SU-DHL-6 (cell line): ENCODE data around the gene CCDC188.

Experiments used
- H2AFZ ChIP-seq: fragments of 200-600 bp; sonication (generic); 2 replicates; pipeline ENCODE4 v1.6.1; 2014; ENCODE audit warnings: low read depth, mild to moderate bottlenecking, moderate library complexity, mixed read lengths, antibody characterized with exemption, low read length; ENCODE audit not compliant: severe bottlenecking
- H3F3A ChIP-seq: fragments of 200-600 bp; shearing (Covaris generic); 2 replicates; pipeline ENCODE4 v1.6.0; 2016; ENCODE audit warnings: antibody characterized with exemption, mild to moderate bottlenecking; ENCODE audit not compliant: insufficient read depth
- H3K27ac ChIP-seq: fragments of 200-600 bp; sonication (generic); 2 replicates; pipeline ENCODE4 v1.5.1; 2016; ENCODE audit warnings: low read depth, mild to moderate bottlenecking, low read length, moderate library complexity, mixed read lengths
- H3K27me3 ChIP-seq: fragments of 200-600 bp; sonication (generic), shearing (Covaris generic); 2 replicates; pipeline ENCODE4 v1.6.0; 2014; ENCODE audit warnings: mild to moderate bottlenecking, low read length
- H3K36me3 ChIP-seq: fragments of 200-600 bp; sonication (generic); 2 replicates; pipeline ENCODE4 v1.6.1; 2014; ENCODE audit warnings: mild to moderate bottlenecking, low read length, mixed read lengths
- H3K4me2 ChIP-seq: fragments of 300-600, 200-600 bp; shearing (Covaris generic), sonication (generic); 2 replicates; pipeline ENCODE4 v1.6.0; 2014; ENCODE audit warnings: low read length, low read depth, mild to moderate bottlenecking; ENCODE audit not compliant: poor library complexity, severe bottlenecking
- H3K4me3 ChIP-seq: fragments of 200-600 bp; sonication (generic); 2 replicates; pipeline ENCODE4 v1.5.1; 2014; ENCODE audit warnings: antibody characterized with exemption, low read length, mild to moderate bottlenecking, mixed read lengths; ENCODE audit not compliant: insufficient read depth, poor library complexity, severe bottlenecking
- H3K79me2 ChIP-seq: fragments of 200-600 bp; sonication (generic); 2 replicates; pipeline ENCODE4 v1.6.1; 2014; ENCODE audit warnings: mild to moderate bottlenecking, low read length, moderate library complexity; ENCODE audit not compliant: insufficient read depth
- H3K9ac ChIP-seq: fragments of 200-600 bp; sonication (generic); 2 replicates; pipeline ENCODE4 v1.7.0; 2014; ENCODE audit warnings: mild to moderate bottlenecking, low read length
- H3K9me2 ChIP-seq: fragments of 200-600 bp; sonication (generic); replicated peaks from 2 replicates; pipeline ENCODE4 v1.6.1; 2014; ENCODE audit warnings: low read length; ENCODE audit not compliant: insufficient read depth
- H3K9me3 ChIP-seq: fragments of 200-600 bp; sonication (generic); 2 replicates; pipeline ENCODE4 v1.6.1; 2014; ENCODE audit warnings: low read length, mixed read lengths; ENCODE audit not compliant: insufficient read depth
- H4K20me1 ChIP-seq: fragments of 200-600 bp; sonication (generic); 2 replicates; pipeline ENCODE4 v1.6.1; 2014; ENCODE audit warnings: low read depth, mild to moderate bottlenecking, antibody characterized with exemption, low read length, moderate library complexity, mixed read lengths
- EZH2phosphoT487 ChIP-seq: fragments of 200-600 bp; sonication (generic), shearing (Covaris generic); conservative IDR thresholded peaks from 2 replicates; pipeline ENCODE4 v1.6.1; 2018; ENCODE audit warnings: mild to moderate bottlenecking, antibody characterized with exemption, low read length, moderate library complexity, mixed read lengths
- TF ChIP-seq, protein P1 (sequence below): fragments of 200-600 bp; sonication (generic); IDR thresholded peaks from one replicate; pipeline ENCODE4 v1.5.1; 2017; ENCODE audit warnings: antibody characterized with exemption, mild to moderate bottlenecking, low read length, moderate library complexity; ENCODE audit not compliant: insufficient read depth, poor library complexity, severe bottlenecking

CCDC188 gene

DNA sequence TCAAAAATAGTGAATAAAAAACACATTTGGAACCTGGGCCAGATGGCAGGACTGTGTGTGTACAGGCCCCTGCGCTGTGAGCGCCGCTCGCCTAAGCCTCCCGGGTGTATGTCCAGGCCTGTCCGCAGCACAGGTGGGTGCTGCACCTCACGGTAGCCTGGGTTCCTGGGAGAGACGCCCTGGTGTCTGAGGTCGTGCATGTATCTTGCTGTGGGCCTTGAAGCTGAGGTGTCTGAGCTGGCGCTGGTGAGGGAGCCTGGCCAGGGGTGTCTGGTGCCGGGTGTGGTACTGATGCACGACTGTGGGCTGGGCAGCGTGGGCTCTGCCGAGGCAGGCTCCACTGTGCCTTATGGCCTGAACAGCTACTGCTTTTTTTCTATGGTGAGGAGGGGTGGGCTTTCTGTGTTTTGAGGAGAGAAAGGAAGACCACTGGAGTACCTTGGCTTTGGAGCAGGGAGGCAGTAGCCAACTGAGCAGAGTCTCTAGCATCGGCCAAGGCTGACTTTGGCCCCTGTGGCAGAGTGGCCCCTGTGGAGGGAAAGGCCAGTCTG, 23.5 kb downstream of the CCDC188 start:
- no peaks in the 10 kb centered on the region for H3K27me3 ChIP-seq
- H3K79me2 ChIP-seq = 0 out of 2 replicates have a peak, but pooled peaks cover under 1% of the 10 kb centered on the region
- no peak overlapping the region for H3K4me2 ChIP-seq
- H3F3A ChIP-seq = no peaks in the 10 kb centered on the region
- no peak overlapping the region for H3K27ac ChIP-seq
- H3K9ac ChIP-seq = no peak overlapping the region
- no peaks in the 10 kb centered on the region for H3K36me3 ChIP-seq
- no peak overlapping the region for H2AFZ ChIP-seq
- H3K4me3 ChIP-seq = no peak overlapping the region
- no peak for TF ChIP-seq EZH2phosphoT487
- TF ChIP-seq, protein P1, sequence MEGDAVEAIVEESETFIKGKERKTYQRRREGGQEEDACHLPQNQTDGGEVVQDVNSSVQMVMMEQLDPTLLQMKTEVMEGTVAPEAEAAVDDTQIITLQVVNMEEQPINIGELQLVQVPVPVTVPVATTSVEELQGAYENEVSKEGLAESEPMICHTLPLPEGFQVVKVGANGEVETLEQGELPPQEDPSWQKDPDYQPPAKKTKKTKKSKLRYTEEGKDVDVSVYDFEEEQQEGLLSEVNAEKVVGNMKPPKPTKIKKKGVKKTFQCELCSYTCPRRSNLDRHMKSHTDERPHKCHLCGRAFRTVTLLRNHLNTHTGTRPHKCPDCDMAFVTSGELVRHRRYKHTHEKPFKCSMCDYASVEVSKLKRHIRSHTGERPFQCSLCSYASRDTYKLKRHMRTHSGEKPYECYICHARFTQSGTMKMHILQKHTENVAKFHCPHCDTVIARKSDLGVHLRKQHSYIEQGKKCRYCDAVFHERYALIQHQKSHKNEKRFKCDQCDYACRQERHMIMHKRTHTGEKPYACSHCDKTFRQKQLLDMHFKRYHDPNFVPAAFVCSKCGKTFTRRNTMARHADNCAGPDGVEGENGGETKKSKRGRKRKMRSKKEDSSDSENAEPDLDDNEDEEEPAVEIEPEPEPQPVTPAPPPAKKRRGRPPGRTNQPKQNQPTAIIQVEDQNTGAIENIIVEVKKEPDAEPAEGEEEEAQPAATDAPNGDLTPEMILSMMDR = no peak
- no peaks in the 10 kb centered on the region for H3K9me2 ChIP-seq
- H4K20me1 ChIP-seq = no peaks in the 10 kb centered on the region
- no peaks in the 10 kb centered on the region for H3K9me3 ChIP-seq

DNA sequence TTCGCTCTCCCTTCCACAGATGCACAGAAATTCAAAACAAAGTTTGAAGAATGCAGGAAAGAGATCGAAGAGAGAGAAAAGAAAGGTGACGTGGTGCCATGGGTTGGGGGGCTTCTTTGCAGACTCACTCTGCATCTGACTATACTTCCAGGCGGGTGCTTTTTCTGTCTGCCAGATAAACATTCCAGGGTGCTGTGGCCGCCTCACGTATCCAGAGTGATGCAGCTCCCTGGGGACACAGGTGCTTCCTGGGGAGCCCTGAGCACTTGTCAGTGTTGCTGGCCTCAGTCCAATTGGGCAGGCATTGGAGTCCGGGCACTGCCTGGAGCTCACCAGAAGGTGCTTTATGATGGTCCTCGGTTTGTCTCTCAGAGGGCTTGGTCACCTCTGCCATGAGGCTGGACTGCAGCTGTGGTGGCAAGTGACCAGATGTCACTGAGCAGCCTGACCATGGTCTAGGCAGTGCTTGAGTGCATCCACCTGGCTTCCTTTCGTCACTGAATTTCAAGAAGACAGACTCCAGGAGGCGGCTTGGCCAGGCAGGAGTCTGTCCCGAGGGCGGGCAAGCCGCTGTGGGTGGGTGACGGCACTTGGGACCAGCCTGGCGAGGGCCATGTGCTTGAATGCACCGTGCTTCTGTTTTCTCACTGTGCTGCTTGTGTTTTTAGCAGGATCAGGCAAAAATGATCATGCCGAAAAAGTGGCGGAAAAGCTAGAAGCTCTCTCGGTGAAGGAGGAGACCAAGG, 24.4 kb downstream of the CCDC188 start:
- Histone ChIP-seq H3F3A (no peaks in the 10 kb centered on the region), H3K79me2 (peaks cover 9% of the 10 kb centered on the region; the same call in 1 of the 2 replicates), H3K9ac (no peak overlapping the region), H3K36me3 (no peaks in the 10 kb centered on the region), H3K4me3 (no peak overlapping the region), H4K20me1 (no peaks in the 10 kb centered on the region), H3K27ac (no peak overlapping the region), H3K9me2 (no peaks in the 10 kb centered on the region), H2AFZ (no peak overlapping the region), H3K9me3 (no peaks in the 10 kb centered on the region), H3K27me3 (no peaks in the 10 kb centered on the region), H3K4me2 (no peak overlapping the region)
- TF ChIP-seq, protein P1 = no peak
- TF ChIP-seq EZH2phosphoT487 = no peak

GRCh38 chr22:20125201-20126174, 25.4 kb downstream of the CCDC188 start:
- no peak overlapping the region for H3K4me3 ChIP-seq
- H3K9ac ChIP-seq = no peak overlapping the region
- no peaks in the 10 kb centered on the region for H3K36me3 ChIP-seq
- peaks cover 17% of the 10 kb centered on the region for H3K79me2 ChIP-seq
- H2AFZ ChIP-seq = no peak overlapping the region
- H3K27ac ChIP-seq = no peak overlapping the region
- H3K9me2 ChIP-seq = no peaks in the 10 kb centered on the region
- TF ChIP-seq, protein P1 = no peak
- no peak for TF ChIP-seq EZH2phosphoT487
- H4K20me1 ChIP-seq = no peaks in the 10 kb centered on the region
- no peaks in the 10 kb centered on the region for H3F3A ChIP-seq
- no peaks in the 10 kb centered on the region for H3K27me3 ChIP-seq
- no peak overlapping the region for H3K4me2 ChIP-seq
- no peaks in the 10 kb centered on the region for H3K9me3 ChIP-seq
